Caco-2 (cell line): ENCODE data around the gene CDK17. TPM values are rescaled to one million over a fixed set of nuclear protein-coding genes. Genes with fewer than 3 reads are reported as not detected.
"Not testable (repeated sequence)": the region's sequence is repeated elsewhere in the genome, so short reads cannot be mapped to it uniquely, and the experiment has no call there.

Source experiments
- BruUV-seq: library from RNA; stranded (reverse); fragments of 400-500 nt; replicated peaks from 2 replicates; lab custom pipeline; 2021; lab: Mats Ljungman, UMichigan
- CTCF ChIA-PET: fragments of 300-600 bp; sonication (Branson Sonifier 250); formaldehyde crosslinking; loops from one replicate; lab custom pipeline; 2022; ENCODE audit warnings: antibody characterized with exemption; lab: Charles Lee
- POLR2A ChIA-PET: fragments of 300-600 bp; sonication (Branson Sonifier 250); formaldehyde crosslinking; loops from one replicate; lab custom pipeline; 2022; ENCODE audit warnings: antibody characterized with exemption; lab: Charles Lee
- DNase-seq, 2 experiments: peaks; one replicate each; pipeline versions ENCODE4 v3.0.0 to v3.0.0-alpha.2; 2020 to 2022
- H3K27me3 ChIP-seq: replicated peaks from 2 replicates; pipeline ENCODE4 v1.6.0; 2011; ENCODE audit warnings: low read length; ENCODE audit not compliant: control insufficient read depth, insufficient read depth
- H3K36me3 ChIP-seq: 2 replicates; pipeline ENCODE4 v1.5.1; 2011; ENCODE audit warnings: low read length; ENCODE audit not compliant: control insufficient read depth, insufficient read depth
- H3K4me1 ChIP-seq: fragments of 250-450 bp; sonication (Bioruptor Pico); 2 replicates; pipeline ENCODE4 v1.5.1; 2020; ENCODE audit warnings: mild to moderate bottlenecking
- H3K4me3 ChIP-seq: 2 replicates; pipeline ENCODE4 v1.5.1; 2011; ENCODE audit warnings: low read depth, mild to moderate bottlenecking, control low read depth, low read length
- H3K9me3 ChIP-seq: fragments of 250-450 bp; sonication (Bioruptor Pico); 2 replicates; pipeline ENCODE4 v1.5.1; 2020; ENCODE audit warnings: mild to moderate bottlenecking, moderate library complexity
- H3K27ac Mint-ChIP-seq: one replicate; pipeline ENCODE4 v1.8.0; 2022; ENCODE audit warnings: mixed read lengths; ENCODE audit not compliant: unreplicated experiment
- H3K27me3 Mint-ChIP-seq: one replicate; pipeline ENCODE4 v1.8.0; 2022; ENCODE audit warnings: mixed read lengths; ENCODE audit not compliant: insufficient read depth, unreplicated experiment
- H3K36me3 Mint-ChIP-seq: one replicate; pipeline ENCODE4 v1.8.0; 2022; ENCODE audit warnings: mild to moderate bottlenecking, mixed read lengths; ENCODE audit not compliant: insufficient read depth, unreplicated experiment
- H3K4me1 Mint-ChIP-seq: one replicate; pipeline ENCODE4 v1.8.0; 2022; ENCODE audit warnings: low read depth, mixed read lengths; ENCODE audit not compliant: unreplicated experiment
- H3K4me3 Mint-ChIP-seq: one replicate; pipeline ENCODE4 v1.8.0; 2022; ENCODE audit warnings: mild to moderate bottlenecking, moderate library complexity, mixed read lengths; ENCODE audit not compliant: unreplicated experiment
- H3K9me3 Mint-ChIP-seq: one replicate; pipeline ENCODE4 v1.8.0; 2022; ENCODE audit warnings: mixed read lengths; ENCODE audit not compliant: unreplicated experiment
- CTCF ChIP-seq, 2 experiments: fragments of 200-600 bp in 1 of 2; IDR thresholded peaks; 1 replicate in 1 of 2; 2 replicates in 1 of 2; pipeline versions ENCODE4 v1.5.1 to v1.8.0; 2011 to 2022; ENCODE audit warnings: antibody characterized with exemption in 1 of 2, control low read depth in 1 of 2, inconsistent platforms in 1 of 2, low read depth in 1 of 2, low read length in 1 of 2, mild to moderate bottlenecking in 1 of 2, moderate library complexity in 1 of 2; ENCODE audit not compliant: insufficient read depth in 1 of 2, severe bottlenecking in 1 of 2, unreplicated experiment in 1 of 2
- intact Hi-C: fragments of 100-400 bp; cut with micrococcal nuclease; formaldehyde crosslinking; loops from one replicate; pipeline ENCODE4 v1.10.0; 2022; ENCODE audit not compliant: unreplicated experiment
- total RNA-seq: library from RNA; stranded (reverse); gene quantifications from 2 replicates; pipeline ENCODE4 v1.2.3, GENCODE V29; 2022

The CDK17 gene
- total RNA-seq, 1 experiment from 2014 or later = 11.7 TPM

- Histone ChIP-seq H3K36me3 (no peaks in the 10 kb centered on the region), H3K4me3 (no peak overlapping the region), H3K4me1 (0 out of 2 replicates have a peak, but pooled peaks cover 9% of the 10 kb centered on the region), H3K27me3 (no peaks in the 10 kb centered on the region), H3K9me3 (no peaks in the 10 kb centered on the region)
- Mint-ChIP-seq H3K36me3 (peaks cover 5% of the 10 kb centered on the region), H3K27me3 (no peaks in the 10 kb centered on the region), H3K4me3 (no peak overlapping the region), H3K9me3 (no peaks in the 10 kb centered on the region), H3K27ac (no peak overlapping the region), H3K4me1 (peaks cover 14% of the 10 kb centered on the region)
- ChIA-PET CTCF (no interaction called here), POLR2A (no interaction called here)
- intact Hi-C loops = no loop called here
- no TSS peak for BruUV-seq
- no peak for TF ChIP-seq CTCF (IDR thresholded peaks at IDR 0.05; ENCODE audit: insufficient read depth in 1 of 2, low read depth in 1 of 2, low read length in 1 of 2, severe bottlenecking in 1 of 2, unreplicated experiment in 1 of 2)
- no peak for DNase-seq
Observed at GRCh38 chr12:96396209-96396608, 4.0 kb downstream of the CDK17 start.

DNA sequence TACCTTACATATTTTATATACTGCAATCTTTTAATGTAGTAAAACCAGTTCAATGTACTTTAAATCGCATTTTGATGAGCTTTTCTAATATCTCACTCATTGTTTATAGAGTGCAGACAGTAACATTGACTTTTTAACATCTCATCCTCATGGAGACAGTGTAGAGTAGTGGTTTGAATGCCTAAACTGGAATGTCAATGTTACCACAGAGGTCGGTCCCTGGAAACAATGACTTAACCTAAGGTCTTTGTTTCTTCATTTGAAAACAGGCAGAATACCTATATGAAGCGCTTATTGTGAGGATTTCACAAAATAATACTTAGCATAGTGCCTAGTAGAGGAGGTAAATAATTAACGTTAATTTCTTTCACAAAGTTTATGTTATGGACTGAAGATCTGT, 5.0 kb downstream of the CDK17 start:
- intact Hi-C loops = no loop called here
- ChIA-PET CTCF (no interaction called here), POLR2A (no interaction called here)
- Mint-ChIP-seq H3K36me3 (peaks cover 5% of the 10 kb centered on the region), H3K9me3 (no peaks in the 10 kb centered on the region), H3K27me3 (no peaks in the 10 kb centered on the region), H3K4me1 (peaks cover 10% of the 10 kb centered on the region), H3K27ac (no peak overlapping the region), H3K4me3 (no peak overlapping the region)
- H3K4me3 ChIP-seq = no peak overlapping the region
- no TSS peak for BruUV-seq
- no peaks in the 10 kb centered on the region for H3K27me3 ChIP-seq
- H3K36me3 ChIP-seq = no peaks in the 10 kb centered on the region
- DNase-seq = no peak
- TF ChIP-seq CTCF (IDR thresholded peaks at IDR 0.05; ENCODE audit: insufficient read depth in 1 of 2, low read depth in 1 of 2, low read length in 1 of 2, severe bottlenecking in 1 of 2, unreplicated experiment in 1 of 2) = no peak
- H3K9me3 ChIP-seq = no peaks in the 10 kb centered on the region
- 0 out of 2 replicates have a peak, but pooled peaks cover 9% of the 10 kb centered on the region for H3K4me1 ChIP-seq

DNA sequence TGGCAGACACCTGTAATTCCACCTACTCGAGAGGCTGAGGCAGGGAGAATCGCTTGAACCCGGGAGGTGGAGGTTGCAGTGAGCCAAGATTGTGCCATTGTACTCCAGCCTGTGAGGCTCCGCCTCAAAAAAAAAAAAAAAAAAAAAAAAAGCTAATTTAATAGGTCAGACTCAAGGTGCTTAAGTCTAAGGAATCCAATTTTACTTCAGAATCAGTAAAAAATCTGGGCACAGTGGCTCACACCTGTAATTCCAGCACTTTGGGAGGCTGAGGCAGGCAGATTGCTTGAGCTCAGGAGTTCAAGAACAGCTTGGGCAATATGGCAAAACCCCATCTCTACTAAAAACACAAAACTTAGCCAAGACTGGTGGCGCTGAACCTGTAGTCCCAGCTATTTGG, 7.0 kb downstream of the CDK17 start:
- H3K4me1 ChIP-seq, H3K9me3 Mint-ChIP-seq, H3K9me3 ChIP-seq, H3K4me1 Mint-ChIP-seq, POLR2A ChIA-PET, H3K27me3 Mint-ChIP-seq, H3K36me3 Mint-ChIP-seq, H3K36me3 ChIP-seq, BruUV-seq, intact Hi-C loops, H3K4me3 ChIP-seq, H3K27ac Mint-ChIP-seq, H3K27me3 ChIP-seq, H3K4me3 Mint-ChIP-seq, DNase-seq: not testable (repeated sequence)
- CTCF ChIA-PET = interaction anchor here (0.7 kb wide), 1 partner anchor 345 kb away, joined by 19 read pairs; no protein-coding TSS in a partner anchor

- intact Hi-C loops = no loop called here
- H3K36me3 ChIP-seq = no peaks in the 10 kb centered on the region
- BruUV-seq = no TSS peak
- CTCF ChIA-PET = no interaction called here
- H3K4me1 ChIP-seq = 0 out of 2 replicates have a peak, but pooled peaks cover under 1% of the 10 kb centered on the region
- no peak for TF ChIP-seq CTCF (IDR thresholded peaks at IDR 0.05; ENCODE audit: insufficient read depth in 1 of 2, low read depth in 1 of 2, low read length in 1 of 2, severe bottlenecking in 1 of 2, unreplicated experiment in 1 of 2)
- no peaks in the 10 kb centered on the region for H3K9me3 Mint-ChIP-seq
- H3K27me3 ChIP-seq = no peaks in the 10 kb centered on the region
- H3K27me3 Mint-ChIP-seq = no peaks in the 10 kb centered on the region
- no peak overlapping the region for H3K4me3 Mint-ChIP-seq
- no peaks in the 10 kb centered on the region for H3K36me3 Mint-ChIP-seq
- H3K4me3 ChIP-seq = no peak overlapping the region
- no peaks in the 10 kb centered on the region for H3K4me1 Mint-ChIP-seq
- POLR2A ChIA-PET = no interaction called here
- DNase-seq = no peak
- H3K9me3 ChIP-seq = no peaks in the 10 kb centered on the region
- no peak overlapping the region for H3K27ac Mint-ChIP-seq
Observed at GRCh38 chr12:96392397-96392796, 7.8 kb downstream of the CDK17 start.
